ENCODE measurements around the gene AFF2.

Gene AFF2

GRCh38 chrX:148958901-148959300 is 458.5 kb downstream of the AFF2 start:
- H3K9me3 ChIP-seq (ENCODE audit: insufficient read depth, low read length), result no peaks in the 10 kb centered on the region
- DNase-seq (ENCODE audit: low read depth, low spot score), result no peak
- H3K27me3 ChIP-seq (ENCODE audit: insufficient read depth, insufficient read length), result no peaks in the 10 kb centered on the region
- TF ChIP-seq YY1 (IDR thresholded peaks at IDR 0.05; ENCODE audit: insufficient read depth, insufficient read length) (no peak), SUZ12 (IDR thresholded peaks at IDR 0.05; ENCODE audit: extremely low read depth, insufficient read depth, insufficient read length) (no peak), ZNF274 (IDR thresholded peaks at IDR 0.05; ENCODE audit: low read depth, low read length) (no peak)
- H3K4me3 ChIP-seq (ENCODE audit: insufficient read length, low read depth), result no peak overlapping the region
- no peaks in the 10 kb centered on the region for H3K36me3 ChIP-seq (ENCODE audit: insufficient read depth, insufficient read length, low read length)
- H3K4me1 ChIP-seq (ENCODE audit: insufficient read depth, insufficient read length), result no peaks in the 10 kb centered on the region
- no peak overlapping the region for H3K9ac ChIP-seq (ENCODE audit: insufficient read length, low read depth)

GRCh38 chrX:148960060-148960459 is 459.6 kb downstream of the AFF2 start:
- no peak overlapping the region for H3K9ac ChIP-seq (ENCODE audit: insufficient read length, low read depth)
- H3K4me1 ChIP-seq (ENCODE audit: insufficient read depth, insufficient read length), result no peaks in the 10 kb centered on the region
- no peak for DNase-seq (ENCODE audit: low read depth, low spot score)
- no peaks in the 10 kb centered on the region for H3K36me3 ChIP-seq (ENCODE audit: insufficient read depth, insufficient read length, low read length)
- no peak overlapping the region for H3K4me3 ChIP-seq (ENCODE audit: insufficient read length, low read depth)
- no peak for TF ChIP-seq YY1 (IDR thresholded peaks at IDR 0.05; ENCODE audit: insufficient read depth, insufficient read length)
- no peak for TF ChIP-seq SUZ12 (IDR thresholded peaks at IDR 0.05; ENCODE audit: extremely low read depth, insufficient read depth, insufficient read length)
- no peak for TF ChIP-seq ZNF274 (IDR thresholded peaks at IDR 0.05; ENCODE audit: low read depth, low read length)
- H3K27me3 ChIP-seq (ENCODE audit: insufficient read depth, insufficient read length), result no peaks in the 10 kb centered on the region
- H3K9me3 ChIP-seq (ENCODE audit: insufficient read depth, low read length), result no peaks in the 10 kb centered on the region

- Histone ChIP-seq H3K36me3 (ENCODE audit: insufficient read depth, insufficient read length, low read length) (no peaks in the 10 kb centered on the region), H3K9me3 (ENCODE audit: insufficient read depth, low read length) (no peaks in the 10 kb centered on the region), H3K4me3 (ENCODE audit: insufficient read length, low read depth) (no peak overlapping the region), H3K4me1 (ENCODE audit: insufficient read depth, insufficient read length) (no peaks in the 10 kb centered on the region), H3K27me3 (ENCODE audit: insufficient read depth, insufficient read length) (no peaks in the 10 kb centered on the region), H3K9ac (ENCODE audit: insufficient read length, low read depth) (no peak overlapping the region)
- TF ChIP-seq YY1 (IDR thresholded peaks at IDR 0.05; ENCODE audit: insufficient read depth, insufficient read length) (no peak), ZNF274 (IDR thresholded peaks at IDR 0.05; ENCODE audit: low read depth, low read length) (no peak), SUZ12 (IDR thresholded peaks at IDR 0.05; ENCODE audit: extremely low read depth, insufficient read depth, insufficient read length) (no peak)
- DNase-seq (ENCODE audit: low read depth, low spot score), result no peak
Measured at GRCh38 chrX:148961985-148962384, 461.6 kb downstream of the AFF2 start.

- TF ChIP-seq SUZ12 (IDR thresholded peaks at IDR 0.05; ENCODE audit: extremely low read depth, insufficient read depth, insufficient read length) (no peak), YY1 (IDR thresholded peaks at IDR 0.05; ENCODE audit: insufficient read depth, insufficient read length) (no peak), ZNF274 (IDR thresholded peaks at IDR 0.05; ENCODE audit: low read depth, low read length) (no peak)
- no peaks in the 10 kb centered on the region for H3K36me3 ChIP-seq (ENCODE audit: insufficient read depth, insufficient read length, low read length)
- H3K9me3 ChIP-seq (ENCODE audit: insufficient read depth, low read length), result no peaks in the 10 kb centered on the region
- H3K4me3 ChIP-seq (ENCODE audit: insufficient read length, low read depth), result no peak overlapping the region
- H3K27me3 ChIP-seq (ENCODE audit: insufficient read depth, insufficient read length), result no peaks in the 10 kb centered on the region
- no peak overlapping the region for H3K9ac ChIP-seq (ENCODE audit: insufficient read length, low read depth)
- no peak for DNase-seq (ENCODE audit: low read depth, low spot score)
- H3K4me1 ChIP-seq (ENCODE audit: insufficient read depth, insufficient read length), result no peaks in the 10 kb centered on the region
Measured at GRCh38 chrX:148976571-148977400, 476.4 kb downstream of the AFF2 start.

GRCh38 chrX:148979786-148980185 is 479.4 kb downstream of the AFF2 start:
- Histone ChIP-seq H3K9ac (ENCODE audit: insufficient read length, low read depth) (no peak overlapping the region), H3K9me3 (ENCODE audit: insufficient read depth, low read length) (no peaks in the 10 kb centered on the region), H3K36me3 (ENCODE audit: insufficient read depth, insufficient read length, low read length) (no peaks in the 10 kb centered on the region), H3K4me1 (ENCODE audit: insufficient read depth, insufficient read length) (no peaks in the 10 kb centered on the region), H3K27me3 (ENCODE audit: insufficient read depth, insufficient read length) (no peaks in the 10 kb centered on the region), H3K4me3 (ENCODE audit: insufficient read length, low read depth) (no peak overlapping the region)
- DNase-seq (ENCODE audit: low read depth, low spot score), result no peak
- TF ChIP-seq ZNF274 (IDR thresholded peaks at IDR 0.05; ENCODE audit: low read depth, low read length) (no peak), YY1 (IDR thresholded peaks at IDR 0.05; ENCODE audit: insufficient read depth, insufficient read length) (no peak), SUZ12 (IDR thresholded peaks at IDR 0.05; ENCODE audit: extremely low read depth, insufficient read depth, insufficient read length) (no peak)

- no peaks in the 10 kb centered on the region for H3K36me3 ChIP-seq (ENCODE audit: insufficient read depth, insufficient read length, low read length)
- no peak for DNase-seq (ENCODE audit: low read depth, low spot score)
- H3K9ac ChIP-seq (ENCODE audit: insufficient read length, low read depth), result no peak overlapping the region
- H3K27me3 ChIP-seq (ENCODE audit: insufficient read depth, insufficient read length), result no peaks in the 10 kb centered on the region
- H3K4me1 ChIP-seq (ENCODE audit: insufficient read depth, insufficient read length), result no peaks in the 10 kb centered on the region
- no peak for TF ChIP-seq ZNF274 (IDR thresholded peaks at IDR 0.05; ENCODE audit: low read depth, low read length)
- no peak for TF ChIP-seq YY1 (IDR thresholded peaks at IDR 0.05; ENCODE audit: insufficient read depth, insufficient read length)
- no peak for TF ChIP-seq SUZ12 (IDR thresholded peaks at IDR 0.05; ENCODE audit: extremely low read depth, insufficient read depth, insufficient read length)
- no peak overlapping the region for H3K4me3 ChIP-seq (ENCODE audit: insufficient read length, low read depth)
- no peaks in the 10 kb centered on the region for H3K9me3 ChIP-seq (ENCODE audit: insufficient read depth, low read length)
Measured at GRCh38 chrX:148984238-148984637, 483.8 kb downstream of the AFF2 start.

GRCh38 chrX:148991502-148991901 is 491.1 kb downstream of the AFF2 start:
- no peaks in the 10 kb centered on the region for H3K4me1 ChIP-seq (ENCODE audit: insufficient read depth, insufficient read length)
- H3K9ac ChIP-seq (ENCODE audit: insufficient read length, low read depth), result no peak overlapping the region
- DNase-seq (ENCODE audit: low read depth, low spot score), result no peak
- no peak for TF ChIP-seq SUZ12 (IDR thresholded peaks at IDR 0.05; ENCODE audit: extremely low read depth, insufficient read depth, insufficient read length)
- no peak for TF ChIP-seq ZNF274 (IDR thresholded peaks at IDR 0.05; ENCODE audit: low read depth, low read length)
- no peak for TF ChIP-seq YY1 (IDR thresholded peaks at IDR 0.05; ENCODE audit: insufficient read depth, insufficient read length)
- no peaks in the 10 kb centered on the region for H3K9me3 ChIP-seq (ENCODE audit: insufficient read depth, low read length)
- H3K27me3 ChIP-seq (ENCODE audit: insufficient read depth, insufficient read length), result no peaks in the 10 kb centered on the region
- H3K4me3 ChIP-seq (ENCODE audit: insufficient read length, low read depth), result no peak overlapping the region
- H3K36me3 ChIP-seq (ENCODE audit: insufficient read depth, insufficient read length, low read length), result no peaks in the 10 kb centered on the region

All from NT2/D1 (cell line).